ENCODE results near the gene NMB.

NMB gene

GRCh38 chr15:84668221-84668982 is 10.4 kb upstream of the NMB start:
- DNase-seq (ENCODE audit: low read depth): no peak
- TF ChIP-seq, protein P1, sequence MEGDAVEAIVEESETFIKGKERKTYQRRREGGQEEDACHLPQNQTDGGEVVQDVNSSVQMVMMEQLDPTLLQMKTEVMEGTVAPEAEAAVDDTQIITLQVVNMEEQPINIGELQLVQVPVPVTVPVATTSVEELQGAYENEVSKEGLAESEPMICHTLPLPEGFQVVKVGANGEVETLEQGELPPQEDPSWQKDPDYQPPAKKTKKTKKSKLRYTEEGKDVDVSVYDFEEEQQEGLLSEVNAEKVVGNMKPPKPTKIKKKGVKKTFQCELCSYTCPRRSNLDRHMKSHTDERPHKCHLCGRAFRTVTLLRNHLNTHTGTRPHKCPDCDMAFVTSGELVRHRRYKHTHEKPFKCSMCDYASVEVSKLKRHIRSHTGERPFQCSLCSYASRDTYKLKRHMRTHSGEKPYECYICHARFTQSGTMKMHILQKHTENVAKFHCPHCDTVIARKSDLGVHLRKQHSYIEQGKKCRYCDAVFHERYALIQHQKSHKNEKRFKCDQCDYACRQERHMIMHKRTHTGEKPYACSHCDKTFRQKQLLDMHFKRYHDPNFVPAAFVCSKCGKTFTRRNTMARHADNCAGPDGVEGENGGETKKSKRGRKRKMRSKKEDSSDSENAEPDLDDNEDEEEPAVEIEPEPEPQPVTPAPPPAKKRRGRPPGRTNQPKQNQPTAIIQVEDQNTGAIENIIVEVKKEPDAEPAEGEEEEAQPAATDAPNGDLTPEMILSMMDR (IDR thresholded peaks at IDR 0.05; ENCODE audit: low read depth, low read length, missing control alignments): no peak
- H3K4me3 ChIP-seq (ENCODE audit: low read depth, low read length): no peak overlapping the region

DNA sequence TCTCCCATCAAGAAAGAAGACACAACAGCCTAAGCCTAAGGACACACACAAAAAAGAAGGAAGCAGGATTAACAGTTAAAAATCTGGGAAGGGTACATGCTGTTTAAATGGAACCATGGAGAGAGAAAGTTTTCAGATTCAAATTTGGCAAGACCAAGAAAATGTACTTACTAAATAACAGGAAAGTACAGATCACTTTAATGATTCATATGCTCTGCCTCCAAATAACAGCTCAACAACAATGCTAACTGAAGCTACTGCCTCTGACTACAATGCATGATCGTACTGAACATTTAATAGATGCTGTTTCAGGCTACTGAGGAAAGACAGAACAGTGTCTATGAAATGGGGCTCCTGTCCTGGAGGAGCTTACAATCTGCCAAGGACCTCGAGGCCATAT is 8.4 kb upstream of the NMB start:
- no peak overlapping the region for H3K4me3 ChIP-seq (ENCODE audit: low read depth, low read length)
- no peak for DNase-seq (ENCODE audit: low read depth)
- TF ChIP-seq, protein P1 (IDR thresholded peaks at IDR 0.05; ENCODE audit: low read depth, low read length, missing control alignments): no peak

GRCh38 chr15:84661001-84661400 is 3.0 kb upstream of the NMB start:
- TF ChIP-seq, protein P1 (IDR thresholded peaks at IDR 0.05; ENCODE audit: low read depth, low read length, missing control alignments): no peak
- DNase-seq (ENCODE audit: low read depth): no peak
- H3K4me3 ChIP-seq (ENCODE audit: low read depth, low read length): no peak overlapping the region

DNA sequence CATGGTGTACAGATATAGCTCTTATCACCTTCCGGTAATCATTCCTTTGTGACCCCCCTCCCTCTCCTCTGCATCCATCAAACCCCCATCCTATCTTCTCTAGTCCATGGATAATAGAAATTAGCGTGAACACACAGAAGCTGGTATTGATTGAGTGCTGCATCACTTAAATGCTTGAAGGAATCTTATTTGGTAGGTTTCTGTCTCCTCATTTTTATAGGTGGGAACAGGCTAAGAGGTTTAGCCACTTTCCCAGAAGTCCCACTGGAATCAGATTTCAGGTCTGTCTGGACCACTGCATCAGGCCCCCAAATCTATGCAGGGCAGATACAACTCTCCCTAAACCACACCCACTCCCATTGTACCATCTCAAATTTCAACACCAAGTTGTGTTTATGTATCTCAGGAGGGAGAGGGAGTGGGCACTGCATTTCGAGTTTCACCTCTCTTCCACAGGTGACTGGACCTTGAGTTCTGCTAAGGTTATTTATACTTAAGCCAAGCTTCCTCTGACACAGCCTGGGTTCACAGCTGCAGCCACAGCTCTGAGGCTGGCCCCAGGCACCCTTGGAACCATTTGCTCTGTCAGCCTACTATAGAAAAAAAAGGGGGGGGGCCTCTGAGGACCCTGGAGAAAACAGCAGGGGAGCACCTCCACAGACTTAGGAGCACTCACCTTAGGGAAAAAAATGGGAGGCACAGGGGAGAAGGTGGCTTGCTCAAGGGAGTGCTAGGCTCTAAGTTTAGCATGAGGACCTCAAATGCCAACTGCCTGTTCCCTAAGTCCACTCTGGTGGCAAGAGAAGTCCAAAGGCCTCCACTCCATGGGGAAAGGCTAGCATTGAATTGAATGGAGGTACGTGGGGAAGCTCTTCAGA is 2.1 kb upstream of the NMB start:
- H3K4me3 ChIP-seq (ENCODE audit: low read depth, low read length): no peak overlapping the region
- DNase-seq (ENCODE audit: low read depth): no peak
- TF ChIP-seq, protein P1 (IDR thresholded peaks at IDR 0.05; ENCODE audit: low read depth, low read length, missing control alignments): no peak

DNA sequence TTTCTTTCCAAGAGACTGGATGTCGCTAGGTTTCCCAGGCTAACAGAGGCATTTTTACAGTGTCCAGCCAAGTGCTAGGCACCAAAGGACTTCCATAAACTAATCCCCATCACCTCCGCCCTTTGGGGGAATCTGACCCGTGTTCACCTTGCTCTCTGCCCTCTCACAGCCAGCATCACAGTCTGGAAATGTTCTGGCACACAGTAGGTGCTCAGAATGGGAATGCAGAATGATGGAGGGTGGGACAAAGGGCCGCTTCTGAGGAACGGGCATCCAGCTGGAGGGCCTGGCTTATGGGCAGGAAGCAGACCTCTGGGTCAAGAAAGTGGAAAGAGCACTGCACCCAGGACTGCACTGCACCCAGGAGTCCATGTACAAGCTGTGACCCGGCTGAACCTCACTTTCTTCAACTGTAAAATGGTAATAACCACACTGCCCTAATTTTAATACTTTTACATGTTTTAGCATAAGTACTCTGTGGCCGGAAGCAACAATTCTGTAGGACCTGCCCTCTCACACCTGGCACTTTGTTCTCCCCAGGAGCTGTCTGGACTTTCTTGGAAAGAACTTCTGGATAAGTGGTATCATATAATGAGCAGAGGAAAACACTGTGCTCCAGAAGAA is 901 bp upstream of the NMB start:
- no peak for DNase-seq (ENCODE audit: low read depth)
- H3K4me3 ChIP-seq (ENCODE audit: low read depth, low read length): peak overlapping the region; percentile 58

DNA sequence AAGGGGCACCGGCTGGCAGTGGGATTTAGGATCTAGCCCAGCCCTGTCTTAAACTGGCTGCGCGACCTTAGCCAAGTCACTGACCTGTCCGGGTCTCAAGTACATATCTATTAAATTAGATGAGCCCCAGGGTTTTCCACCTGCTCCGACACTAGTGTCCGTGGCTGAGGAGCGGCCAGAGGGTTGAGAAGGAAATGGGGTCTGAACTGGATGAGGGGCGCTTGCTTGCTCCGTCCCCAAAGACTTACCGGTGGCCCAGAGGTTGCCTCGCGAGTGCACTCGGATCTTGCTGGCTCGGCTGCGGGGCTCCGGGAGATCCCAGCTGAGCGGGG is 285 bp downstream of the NMB start:
- TF ChIP-seq, protein P1 (IDR thresholded peaks at IDR 0.05; ENCODE audit: low read depth, low read length, missing control alignments): no peak
- peak overlapping the region; percentile 58 for H3K4me3 ChIP-seq (ENCODE audit: low read depth, low read length)
- DNase-seq (ENCODE audit: low read depth): no peak

More for the DNA sequence above, 901 bp upstream of the NMB start:
- TF ChIP-seq, protein P1 (IDR thresholded peaks at IDR 0.05; ENCODE audit: low read depth, low read length, missing control alignments): no peak
